Neuronal stem cell (in vitro differentiated cells): ENCODE data around the gene HNF1B.

Source experiments
- DNase-seq: peaks from one replicate; pipeline ENCODE4 v3.0.0-alpha.2; 2013; ENCODE audit warnings: low spot score
- H2AFZ ChIP-seq: one replicate; pipeline ENCODE4 v1.6.1; 2013; ENCODE audit warnings: mild to moderate bottlenecking, low read length, inconsistent platforms
- H2AK5ac ChIP-seq: 2 replicates; pipeline ENCODE4 v1.6.1; 2013; ENCODE audit warnings: low read depth, mild to moderate bottlenecking, inconsistent platforms, low read length, moderate library complexity, mixed read lengths
- H2BK120ac ChIP-seq: 2 replicates; pipeline ENCODE4 v1.6.1; 2013; ENCODE audit warnings: low read depth, mild to moderate bottlenecking, inconsistent platforms, low read length, moderate library complexity, mixed read lengths
- H2BK12ac ChIP-seq: one replicate; pipeline ENCODE4 v1.6.1; 2013; ENCODE audit warnings: low read length, inconsistent platforms
- H2BK15ac ChIP-seq: 2 replicates; pipeline ENCODE4 v1.6.1; 2013; ENCODE audit warnings: mild to moderate bottlenecking, low read length, inconsistent platforms, mixed read lengths
- H2BK5ac ChIP-seq: one replicate; pipeline ENCODE4 v1.6.1; 2013; ENCODE audit warnings: inconsistent platforms, mild to moderate bottlenecking, low read length, moderate library complexity
- H3K14ac ChIP-seq: one replicate; pipeline ENCODE4 v1.6.1; 2013; ENCODE audit warnings: low read length, inconsistent platforms
- H3K18ac ChIP-seq: 2 replicates; pipeline ENCODE4 v1.6.1; 2013; ENCODE audit warnings: low read length, inconsistent platforms
- H3K23ac ChIP-seq: 2 replicates; pipeline ENCODE4 v1.6.1; 2013; ENCODE audit warnings: low read depth, mild to moderate bottlenecking, mixed read lengths, low read length, inconsistent platforms; ENCODE audit not compliant: poor library complexity
- H3K27ac ChIP-seq: replicated peaks from 3 replicates; pipeline ENCODE4 v1.5.1; 2013; ENCODE audit warnings: low read length, inconsistent platforms
- H3K27me3 ChIP-seq, 3 experiments: 2 replicates each; pipeline ENCODE4 v1.6.1; 2013; ENCODE audit warnings: low read length in 3 of 3, mild to moderate bottlenecking in 2 of 3, inconsistent platforms in 1 of 3, low read depth in 1 of 3, mixed read lengths in 1 of 3, moderate library complexity in 1 of 3; ENCODE audit not compliant: control insufficient read depth in 3 of 3, insufficient read depth in 3 of 3
- H3K36me3 ChIP-seq, 2 donors: replicated peaks in 1 of 2; 2 replicates each; pipeline ENCODE4 v1.6.1; 2013; ENCODE audit warnings: low read length in 2 of 2; ENCODE audit not compliant: control insufficient read depth in 2 of 2, insufficient read depth in 2 of 2
- H3K4ac ChIP-seq: 2 replicates; pipeline ENCODE4 v1.6.1; 2013; ENCODE audit warnings: inconsistent platforms, mild to moderate bottlenecking, low read length, moderate library complexity
- H3K4me1 ChIP-seq, 2 donors: 1 replicate in 1 of 2; 2 replicates in 1 of 2; pipeline ENCODE4 v1.6.1; 2013; ENCODE audit warnings: low read length in 2 of 2, low read depth in 1 of 2; ENCODE audit not compliant: control insufficient read depth in 2 of 2, insufficient read depth in 1 of 2
- H3K4me2 ChIP-seq: one replicate; pipeline ENCODE4 v1.6.1; 2013; ENCODE audit warnings: mild to moderate bottlenecking, low read length, inconsistent platforms; ENCODE audit not compliant: insufficient read depth, poor library complexity, severe bottlenecking
- H3K4me3 ChIP-seq, 2 donors: 2 replicates each; pipeline ENCODE4 v1.5.1; 2013; ENCODE audit warnings: low read length in 2 of 2, mild to moderate bottlenecking in 2 of 2, inconsistent platforms in 1 of 2, moderate library complexity in 1 of 2
- H3K79me1 ChIP-seq: one replicate; pipeline ENCODE4 v1.6.1; 2013; ENCODE audit warnings: low read depth, mild to moderate bottlenecking, inconsistent platforms, low read length, moderate library complexity
- H3K9ac ChIP-seq: one replicate; pipeline ENCODE4 v1.6.1; 2013; ENCODE audit warnings: mild to moderate bottlenecking, low read depth, low read length, inconsistent platforms; ENCODE audit not compliant: poor library complexity
- H3K9me3 ChIP-seq, 2 donors: replicated peaks in 1 of 2; 2 replicates each; pipeline versions ENCODE3 to v1.6.1; 2013; ENCODE audit warnings: low read length in 2 of 2, mild to moderate bottlenecking in 2 of 2, inconsistent platforms in 1 of 2, low read depth in 1 of 2, mixed read lengths in 1 of 2, moderate library complexity in 1 of 2; ENCODE audit not compliant: control insufficient read depth in 2 of 2, insufficient read depth in 1 of 2
- H4K8ac ChIP-seq: one replicate; pipeline ENCODE4 v1.6.1; 2013; ENCODE audit warnings: low read depth, mild to moderate bottlenecking, inconsistent platforms, low read length, moderate library complexity
- H4K91ac ChIP-seq: one replicate; pipeline ENCODE4 v1.6.1; 2013; ENCODE audit warnings: low read length, low read depth, mild to moderate bottlenecking, inconsistent platforms; ENCODE audit not compliant: poor library complexity
- WGBS, 2 donors: extraction: QIAGEN DNeasy Blood & Tissue Kit; methylation state at CpG; one replicate each; pipeline ENCODE4 v1.1.7; 2013; ENCODE audit warnings: missing lambda C conversion rate in 2 of 2, mixed read lengths in 1 of 2; ENCODE audit not compliant: insufficient read length in 2 of 2, insufficient replicate concordance in 1 of 2; ENCODE audit errors: extremely low coverage in 2 of 2; 5-methylcytosine and 5-hydroxymethylcytosine counted together

HNF1B gene

DNA sequence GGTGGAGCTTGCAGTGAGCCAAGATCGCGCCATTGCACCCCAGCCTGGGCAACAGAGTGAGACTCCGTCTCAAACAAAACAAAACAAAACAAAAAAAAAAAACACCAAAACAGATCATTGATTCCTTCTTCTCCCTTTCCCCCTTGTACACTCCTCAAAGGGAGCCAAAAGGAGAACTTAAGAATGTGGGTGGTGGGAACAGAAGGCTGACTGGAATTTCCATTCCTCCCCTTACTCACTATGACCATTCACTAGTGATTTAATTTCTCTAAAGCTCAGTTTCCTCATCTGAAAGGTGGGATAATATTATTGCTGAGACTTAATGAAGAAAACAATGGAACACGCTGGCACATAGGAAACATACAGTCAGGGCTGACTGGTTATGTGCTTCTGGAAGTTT, 17.1 kb upstream of the HNF1B start:
- Histone ChIP-seq H2AFZ (no peak overlapping the region), H2BK5ac (no peak overlapping the region), H3K9me3 (peaks cover 0 to 1% of the 10 kb centered on the region in 2 donors), H2BK15ac (no peak overlapping the region), H3K18ac (no peak overlapping the region), H2BK12ac (no peak overlapping the region), H4K91ac (no peak overlapping the region), H3K27me3 (peaks cover 0 to 28% (median 0%) of the 10 kb centered on the region in 3 experiments), H3K14ac (no peak overlapping the region), H4K8ac (no peak overlapping the region), H3K79me1 (no peaks in the 10 kb centered on the region), H3K23ac (no peak overlapping the region), H3K4ac (no peak overlapping the region), H2AK5ac (no peak overlapping the region), H2BK120ac (no peak overlapping the region), H3K27ac (no peak overlapping the region), H3K9ac (no peak overlapping the region), H3K36me3 (no peaks in the 10 kb centered on the region), H3K4me1 (no peaks in the 10 kb centered on the region), H3K4me2 (no peak overlapping the region), H3K4me3 (no peak overlapping the region)
- no peak for DNase-seq
- no CpG with 5 or more reads among the region's 4 CpGs for WGBS, 2 donors

GRCh38 chr17:37761059-37761458, 16.2 kb upstream of the HNF1B start:
- H3K27ac ChIP-seq: no peak overlapping the region
- no peak overlapping the region for H2BK5ac ChIP-seq
- H3K36me3 ChIP-seq: no peaks in the 10 kb centered on the region
- no peak overlapping the region for H2BK15ac ChIP-seq
- WGBS, 2 donors: no CpG with 5 or more reads among the region's 7 CpGs
- no peak overlapping the region for H2BK12ac ChIP-seq
- no peak overlapping the region for H3K9ac ChIP-seq
- H3K4me2 ChIP-seq: no peak overlapping the region
- no peak for DNase-seq
- H4K91ac ChIP-seq: no peak overlapping the region
- no peaks in the 10 kb centered on the region for H3K4me1 ChIP-seq
- H2AFZ ChIP-seq: no peak overlapping the region
- H4K8ac ChIP-seq: no peak overlapping the region
- no peak overlapping the region for H3K4ac ChIP-seq
- H3K23ac ChIP-seq: no peak overlapping the region
- no peak overlapping the region for H3K18ac ChIP-seq
- H2AK5ac ChIP-seq: no peak overlapping the region
- peaks cover 0 to 28% (median 0%) of the 10 kb centered on the region in 3 experiments for H3K27me3 ChIP-seq
- H2BK120ac ChIP-seq: no peak overlapping the region
- H3K79me1 ChIP-seq: no peaks in the 10 kb centered on the region
- no peaks in the 10 kb centered on the region for H3K9me3 ChIP-seq
- no peak overlapping the region for H3K14ac ChIP-seq
- no peak overlapping the region for H3K4me3 ChIP-seq

DNA sequence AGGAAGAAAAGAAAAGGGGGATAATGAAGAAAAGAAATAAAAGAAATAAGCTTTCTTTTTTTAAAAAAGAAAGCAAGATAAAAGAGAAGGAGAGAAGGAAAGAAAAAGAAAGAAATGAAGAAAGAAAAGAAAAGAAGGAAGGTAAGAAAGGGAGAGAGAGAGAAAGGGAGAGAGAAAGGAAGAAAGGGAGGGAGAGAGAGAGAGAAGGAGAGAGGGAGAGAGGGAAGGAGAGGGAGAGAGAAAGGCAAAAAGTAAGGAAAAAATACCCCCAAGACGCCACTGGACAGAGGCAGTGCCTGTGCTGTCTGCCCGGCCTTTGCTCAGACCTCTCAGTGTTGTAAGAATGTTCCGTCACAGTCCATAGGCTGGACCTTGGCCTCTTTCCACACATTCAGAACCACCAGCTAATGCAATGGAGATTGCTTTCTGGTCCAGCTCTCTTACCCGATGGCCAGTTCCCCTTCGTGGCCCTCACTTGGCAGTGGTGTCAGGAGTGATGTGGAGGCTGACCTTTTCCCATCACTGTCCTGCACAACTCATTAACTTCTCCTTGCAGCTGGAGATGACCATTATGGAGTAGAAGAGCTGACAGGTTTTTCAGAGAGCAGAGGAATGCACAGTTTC, 14.3 kb upstream of the HNF1B start:
- Histone ChIP-seq H3K4ac (no peak overlapping the region), H4K91ac (no peak overlapping the region), H3K23ac (no peak overlapping the region), H3K79me1 (no peaks in the 10 kb centered on the region), H2BK120ac (no peak overlapping the region), H2BK5ac (no peak overlapping the region), H3K14ac (no peak overlapping the region), H3K4me1 (no peaks in the 10 kb centered on the region), H2BK12ac (no peak overlapping the region), H3K18ac (no peak overlapping the region), H3K4me3 (peak overlapping the region in 1 of 2 donors; percentile 67), H3K27me3 (peaks cover 0 to 17% (median 0%) of the 10 kb centered on the region in 3 experiments), H2AFZ (no peak overlapping the region), H3K36me3 (no peaks in the 10 kb centered on the region), H2AK5ac (no peak overlapping the region), H3K4me2 (no peak overlapping the region), H3K9ac (no peak overlapping the region), H3K9me3 (no peaks in the 10 kb centered on the region), H2BK15ac (no peak overlapping the region), H4K8ac (no peak overlapping the region), H3K27ac (no peak overlapping the region)
- no peak for DNase-seq
- no CpG with 5 or more reads among the region's 5 CpGs for WGBS, 2 donors

GRCh38 chr17:37756051-37756450, 11.2 kb upstream of the HNF1B start:
- no peak overlapping the region for H3K4ac ChIP-seq
- no peak overlapping the region for H2BK12ac ChIP-seq
- no peaks in the 10 kb centered on the region for H3K9me3 ChIP-seq
- no peak for DNase-seq
- H3K79me1 ChIP-seq: no peaks in the 10 kb centered on the region
- peaks cover 0 to 35% (median 0%) of the 10 kb centered on the region in 3 experiments for H3K27me3 ChIP-seq
- WGBS, 2 donors: no CpG with 5 or more reads among the region's 3 CpGs
- no peak overlapping the region for H4K8ac ChIP-seq
- H3K14ac ChIP-seq: no peak overlapping the region
- no peak overlapping the region for H3K23ac ChIP-seq
- no peak overlapping the region for H4K91ac ChIP-seq
- no peak overlapping the region for H2BK15ac ChIP-seq
- H3K27ac ChIP-seq: no peak overlapping the region
- no peak overlapping the region for H3K9ac ChIP-seq
- no peak overlapping the region for H2AFZ ChIP-seq
- no peak overlapping the region for H3K18ac ChIP-seq
- no peak overlapping the region for H3K4me2 ChIP-seq
- H2BK120ac ChIP-seq: no peak overlapping the region
- H3K4me3 ChIP-seq: no peak overlapping the region
- H2BK5ac ChIP-seq: no peak overlapping the region
- H3K4me1 ChIP-seq: no peaks in the 10 kb centered on the region
- H3K36me3 ChIP-seq: no peaks in the 10 kb centered on the region
- H2AK5ac ChIP-seq: no peak overlapping the region
